HG03432 (cell line): ENCODE measurements around the gene KRT4.
"Not testable (repeated sequence)": the region's sequence is repeated elsewhere in the genome, so short reads cannot be mapped to it uniquely, and the experiment has no call there.

Experiments used
- ATAC-seq: cut with Tn5 transposase; IDR thresholded peaks from one replicate; pipeline ENCODE4 v1.9.1; 2021; ENCODE audit warnings: mild to moderate bottlenecking, moderate library complexity; ENCODE audit not compliant: unreplicated experiment

Gene KRT4

DNA sequence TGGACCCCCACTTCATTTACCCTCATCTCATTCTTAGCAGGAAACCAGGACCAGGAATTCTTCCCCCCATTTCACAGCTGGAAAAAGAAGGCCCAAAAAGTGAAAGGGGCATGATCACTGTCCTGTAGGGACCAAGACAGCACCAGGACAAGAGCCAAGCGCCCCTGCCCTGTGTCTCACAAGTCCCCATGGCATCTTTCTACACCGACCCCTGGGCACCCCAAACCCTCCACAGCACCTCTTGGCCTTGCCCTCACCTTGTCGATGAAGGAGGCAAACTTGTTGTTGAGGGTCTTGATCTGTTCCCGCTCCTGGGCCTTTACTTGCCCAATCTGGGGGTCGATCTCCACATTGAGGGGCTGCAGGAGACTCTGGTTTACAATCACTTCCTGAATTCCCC is 37.5 kb downstream of the KRT4 start:
- no peak for ATAC-seq

DNA sequence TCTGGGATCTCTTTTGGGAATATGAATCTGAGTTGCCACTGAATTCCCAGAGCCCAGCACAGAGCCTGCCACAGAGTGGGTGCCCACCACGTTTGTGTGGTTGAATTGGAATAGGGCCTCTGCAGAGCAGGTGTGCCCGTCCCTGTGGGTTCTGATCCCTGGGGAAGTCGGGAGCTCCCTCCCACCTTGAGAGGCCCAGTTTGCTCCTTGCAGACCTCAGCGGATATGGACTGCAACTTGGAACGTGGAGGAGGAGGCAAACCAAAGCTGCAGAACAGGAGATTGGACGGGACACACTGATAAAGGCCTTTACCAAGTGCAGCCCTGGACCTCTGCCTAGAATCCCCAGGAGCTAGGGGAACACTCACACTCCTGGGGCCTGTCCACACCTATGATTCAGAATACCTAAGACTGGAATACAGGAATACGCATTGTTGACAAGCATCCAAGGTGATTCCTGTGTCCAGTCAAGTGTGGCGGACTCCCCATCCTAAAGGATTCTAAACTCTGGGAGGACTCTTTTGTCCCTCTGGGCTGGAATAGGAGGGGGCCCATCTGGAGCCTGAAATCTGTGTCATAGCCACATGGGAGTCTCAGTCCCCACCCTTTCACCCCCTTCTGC is 39.2 kb downstream of the KRT4 start:
- no peak for ATAC-seq

DNA sequence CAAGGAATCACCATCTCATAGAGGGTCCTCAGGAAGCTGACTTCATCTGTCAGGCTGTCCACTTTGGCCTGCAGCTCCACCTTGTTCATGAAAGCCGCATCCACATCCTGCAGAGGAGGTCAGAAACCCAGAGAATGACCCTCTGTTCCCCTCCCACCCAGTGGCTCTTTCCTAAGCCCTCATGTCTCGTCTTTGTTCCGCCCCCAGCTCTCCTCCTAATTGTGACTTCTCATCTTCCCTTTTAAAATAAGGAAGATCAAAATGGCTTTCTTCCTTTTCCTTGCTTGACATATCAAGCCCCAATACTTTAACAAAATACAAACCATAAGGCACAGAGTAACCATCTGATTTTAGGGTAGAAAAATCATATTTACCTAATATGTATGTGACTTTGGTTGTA is 41.1 kb downstream of the KRT4 start:
- ATAC-seq = no peak

DNA sequence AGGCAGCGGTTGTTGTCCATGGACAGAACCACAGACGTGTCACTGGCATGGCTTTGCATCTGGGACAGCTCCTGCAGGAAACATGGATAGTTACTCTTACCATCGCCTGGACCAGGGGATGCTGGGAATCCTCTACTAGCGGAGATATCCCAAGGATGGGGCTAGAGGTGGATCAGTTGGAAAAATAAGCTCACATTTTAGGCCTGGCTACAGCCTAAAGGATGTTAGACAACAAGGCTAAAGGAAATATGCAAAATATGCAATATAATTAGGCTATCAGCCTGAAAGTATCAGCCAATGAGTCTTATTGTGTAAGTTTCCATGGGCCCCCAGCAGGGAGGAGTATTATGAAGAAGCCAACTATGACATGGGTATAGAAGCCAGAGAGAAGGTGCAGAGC is 41.7 kb downstream of the KRT4 start:
- no peak for ATAC-seq

DNA sequence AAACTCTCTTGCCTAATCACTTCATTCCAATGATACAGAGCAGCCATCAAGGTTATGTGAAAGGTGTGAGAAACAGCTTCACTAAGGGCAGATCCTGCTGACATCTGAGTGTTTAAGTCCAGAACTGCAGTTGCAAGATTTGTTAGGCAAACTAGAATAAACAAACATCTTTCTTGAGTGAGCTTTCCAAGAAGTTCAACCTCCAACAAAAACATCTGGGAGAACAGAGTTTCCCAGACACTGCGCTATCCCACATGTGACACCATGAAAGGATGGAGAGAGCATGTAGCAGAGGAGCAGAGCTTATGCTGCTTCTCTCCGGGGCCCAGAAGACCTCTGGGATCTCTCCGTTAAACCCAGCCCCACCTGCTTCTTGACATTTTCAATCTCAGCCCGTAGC is 42.4 kb downstream of the KRT4 start:
- no peak for ATAC-seq

DNA sequence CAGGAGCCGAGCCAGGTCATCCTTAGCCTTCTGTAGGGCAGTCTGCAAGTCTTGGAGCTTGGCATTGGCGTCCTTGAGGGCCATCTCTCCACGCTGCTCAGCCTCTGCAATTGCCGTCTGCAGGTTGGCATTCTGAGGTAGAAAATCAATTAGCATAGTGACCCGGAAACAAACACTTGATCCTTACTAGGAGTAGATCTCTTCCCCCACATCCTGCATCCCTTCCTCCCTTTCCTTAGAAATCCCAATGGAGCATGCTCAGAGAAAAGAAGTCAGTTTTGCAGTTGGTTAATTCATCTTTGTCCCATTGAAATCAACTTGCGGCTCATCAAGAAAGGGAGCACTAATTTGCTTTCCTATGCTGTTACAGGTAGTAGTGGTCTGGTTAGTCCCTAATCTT is 42.8 kb downstream of the KRT4 start:
- no peak for ATAC-seq

DNA sequence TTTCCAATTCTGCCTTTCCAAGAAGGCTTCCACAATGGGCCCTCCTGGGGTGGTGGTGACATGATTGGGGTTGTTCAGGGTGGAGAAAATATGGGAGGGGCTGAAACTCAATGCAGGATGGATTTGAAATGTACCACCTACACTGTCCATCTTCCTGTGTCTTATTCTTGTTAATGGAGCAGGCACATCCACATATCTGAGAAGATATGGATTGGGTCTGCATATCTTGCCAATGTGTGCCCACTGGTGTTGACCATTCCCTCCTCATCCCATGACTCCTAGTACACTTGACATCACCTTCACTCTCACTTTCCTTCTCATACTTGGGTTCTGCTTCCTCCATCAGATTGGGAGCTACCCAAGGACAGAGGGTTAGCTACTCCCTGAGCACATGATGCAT is 44.0 kb downstream of the KRT4 start:
- no peak for ATAC-seq

DNA sequence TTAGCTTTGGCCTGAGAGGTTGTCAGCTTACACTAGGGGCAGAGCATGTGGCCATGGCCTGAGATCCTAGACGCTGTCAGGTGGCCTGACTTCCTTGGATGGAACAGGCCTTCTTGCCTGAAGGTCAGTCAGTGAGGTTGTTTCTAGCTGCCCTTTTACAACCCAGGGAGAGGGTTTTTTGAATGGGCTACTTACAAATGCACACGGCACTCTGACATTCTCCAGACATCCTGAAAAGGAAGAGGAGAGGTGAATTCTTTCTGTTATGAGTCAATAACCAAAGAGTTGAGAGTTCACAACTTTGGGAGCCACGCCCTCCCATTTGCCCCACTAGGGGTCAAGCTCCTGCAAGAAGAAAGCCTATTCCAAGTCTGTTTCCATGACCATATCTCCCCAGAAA is 44.6 kb downstream of the KRT4 start:
- no peak for ATAC-seq

DNA sequence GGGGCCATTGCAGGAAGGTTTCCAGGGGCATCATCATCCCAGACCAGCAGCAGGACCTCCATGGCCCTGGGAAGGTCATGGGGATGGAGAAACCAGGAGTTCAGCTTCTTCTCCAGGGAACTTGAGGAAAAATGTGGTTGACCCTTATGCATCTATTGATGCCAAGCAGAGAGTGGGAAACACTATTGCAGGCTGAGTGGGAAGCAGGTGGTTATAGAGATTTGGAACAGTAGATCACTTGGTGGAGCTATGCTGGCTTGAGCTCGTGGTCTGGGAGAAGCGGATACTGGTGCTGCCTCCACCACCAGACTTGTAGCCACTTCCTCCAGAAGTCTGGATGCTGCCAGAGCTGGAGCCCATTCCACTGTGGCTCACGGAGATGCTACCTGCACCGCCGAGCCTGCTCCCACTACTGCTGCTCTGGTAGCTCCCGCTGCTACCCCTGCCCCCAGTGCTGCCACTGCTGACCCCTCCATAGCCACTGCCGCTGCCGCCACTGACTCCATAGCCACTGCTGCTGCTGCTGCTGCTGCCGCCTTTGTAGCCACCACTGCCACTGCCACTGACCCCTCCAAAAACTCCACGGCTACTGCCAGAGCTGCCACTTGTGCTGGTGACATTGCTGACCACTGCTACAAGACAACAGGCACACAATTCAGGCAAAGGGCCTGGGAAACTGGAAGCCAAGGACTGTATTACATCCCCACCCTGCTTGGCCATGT is 45.3 kb downstream of the KRT4 start:
- ATAC-seq = no peak

DNA sequence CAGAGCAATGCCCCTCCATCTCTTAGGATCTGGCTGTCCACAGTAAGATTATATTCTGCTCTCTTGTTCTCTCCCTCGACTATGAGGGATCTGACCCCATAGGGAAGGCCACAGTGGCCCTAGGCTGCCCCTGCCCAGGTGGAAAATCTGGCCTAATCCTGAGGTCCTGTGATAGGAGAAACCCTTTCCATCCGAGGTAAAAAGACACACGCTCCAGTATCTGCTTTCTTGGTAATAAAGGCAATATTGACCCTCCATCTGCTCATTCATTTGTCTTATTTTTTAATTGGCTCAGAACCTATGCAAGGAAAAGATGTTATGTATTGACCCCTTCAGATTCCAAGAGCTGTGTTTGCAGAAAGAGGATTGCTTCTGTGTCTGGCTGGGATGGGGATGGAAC is 46.5 kb downstream of the KRT4 start:
- no peak for ATAC-seq

DNA sequence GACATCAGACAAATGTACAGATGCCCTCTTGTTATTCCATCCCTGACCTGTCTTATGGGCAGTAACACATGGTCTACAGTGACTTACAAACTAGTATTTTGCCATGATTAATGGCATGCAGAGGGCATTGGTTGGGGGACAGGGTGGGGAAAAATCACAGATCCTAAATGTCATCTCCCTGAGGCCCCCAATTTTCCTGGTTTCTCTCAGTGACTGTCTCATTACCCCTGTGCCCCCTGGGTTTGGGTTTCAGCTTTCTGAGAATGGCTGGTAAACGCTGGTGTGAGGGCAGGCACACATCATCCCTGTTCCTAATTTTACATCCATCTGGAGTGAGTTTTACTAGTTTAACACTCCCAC is 46.9 kb downstream of the KRT4 start:
- ATAC-seq = no peak

DNA sequence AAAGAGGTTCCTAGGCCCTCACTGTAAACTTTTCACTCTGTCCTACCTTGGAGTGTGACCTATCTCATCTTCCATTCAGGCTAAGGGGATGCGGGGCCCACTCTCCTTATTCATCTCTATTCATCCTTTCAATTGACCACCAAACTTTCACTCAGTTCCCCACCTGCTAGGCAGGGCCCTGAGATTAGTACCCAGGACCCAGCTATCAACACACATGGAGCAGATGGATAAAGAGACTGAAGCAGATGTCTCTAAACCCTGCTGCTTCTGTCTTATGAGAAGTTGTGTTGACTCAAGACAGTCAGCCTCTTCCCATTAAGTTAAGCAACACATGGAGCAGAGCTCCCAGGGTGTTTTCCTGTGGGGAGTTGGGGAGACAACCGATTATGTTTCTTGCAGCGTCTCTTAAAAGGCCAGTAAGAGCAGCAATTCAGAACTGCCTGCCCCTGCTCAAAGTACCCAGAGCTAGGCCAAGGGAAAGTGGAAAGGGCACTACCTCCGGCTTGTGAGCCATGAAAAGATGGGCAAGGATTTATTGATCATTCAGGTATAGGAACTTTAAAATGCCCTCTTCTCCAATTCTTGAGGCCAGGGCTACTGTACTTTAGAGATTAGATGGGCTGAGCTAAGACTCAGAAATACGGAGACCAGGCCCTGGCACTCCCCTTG is 47.4 kb downstream of the KRT4 start:
- no peak for ATAC-seq

DNA sequence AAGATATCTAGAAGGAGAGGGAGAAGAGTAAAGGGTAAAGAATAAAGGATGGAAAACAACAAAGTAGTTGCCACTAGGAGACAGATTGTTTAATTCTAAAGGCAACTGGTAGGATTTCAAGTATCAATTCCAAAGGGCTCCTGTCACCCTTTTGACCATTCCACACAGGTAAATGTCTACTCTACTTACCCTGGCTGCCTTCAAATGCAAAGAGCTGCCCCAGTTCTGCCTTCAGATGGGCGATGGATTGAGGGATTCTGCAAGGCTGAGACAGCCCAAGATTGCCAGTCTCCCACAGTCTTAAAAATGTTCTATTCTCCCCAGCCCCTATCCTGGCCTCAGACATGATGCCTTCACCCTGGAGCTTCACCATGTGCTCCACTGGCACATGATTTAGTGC is 48.2 kb downstream of the KRT4 start:
- ATAC-seq = no peak

DNA sequence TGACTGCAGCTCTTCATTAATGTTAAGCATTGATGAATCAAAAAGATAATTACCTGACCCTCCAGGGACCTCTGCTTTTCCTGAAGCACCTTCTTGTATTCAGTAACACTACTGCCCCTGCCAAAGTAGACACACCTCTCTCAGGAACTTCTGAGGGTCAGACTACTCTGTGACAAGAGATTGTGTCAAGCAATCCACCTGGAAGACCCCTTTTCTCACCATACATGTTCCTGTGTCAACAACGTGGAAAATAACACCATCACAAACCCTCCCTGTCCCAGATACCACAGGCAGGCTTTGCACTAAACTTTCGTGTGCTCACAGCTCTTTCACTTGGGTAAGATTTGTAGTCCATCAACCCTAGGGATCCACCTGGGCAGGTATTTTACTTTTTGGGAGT is 49.9 kb downstream of the KRT4 start:
- ATAC-seq = no peak

DNA sequence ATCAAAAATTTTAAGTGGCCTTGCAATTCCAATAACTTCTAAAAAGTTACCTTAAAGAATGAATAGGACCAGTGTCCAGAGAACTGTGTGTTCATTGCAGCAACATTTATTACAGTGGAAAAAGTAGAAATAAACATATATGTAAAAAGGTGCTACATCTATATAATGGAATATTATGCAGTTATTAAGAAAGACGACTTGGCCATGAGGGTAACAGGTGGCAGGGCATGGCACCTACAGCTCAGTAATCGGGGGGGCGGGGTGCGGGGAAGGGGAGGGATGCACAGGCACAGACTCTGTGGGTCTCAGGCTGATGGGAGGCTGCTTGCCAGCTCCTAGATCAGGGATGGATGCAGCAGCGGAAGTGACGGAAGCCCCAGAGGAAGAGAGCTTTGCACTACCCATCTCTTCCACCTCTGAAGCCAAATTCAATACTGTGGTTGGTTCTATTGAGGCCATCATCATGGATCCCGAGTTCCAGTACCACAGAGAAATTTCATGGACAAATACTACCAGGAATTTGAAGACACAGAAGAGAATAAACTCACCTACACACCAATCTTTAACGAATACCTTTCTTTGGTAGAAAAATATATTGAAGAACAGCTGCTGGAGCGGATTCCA is 50.8 kb downstream of the KRT4 start:
- no peak for ATAC-seq

DNA sequence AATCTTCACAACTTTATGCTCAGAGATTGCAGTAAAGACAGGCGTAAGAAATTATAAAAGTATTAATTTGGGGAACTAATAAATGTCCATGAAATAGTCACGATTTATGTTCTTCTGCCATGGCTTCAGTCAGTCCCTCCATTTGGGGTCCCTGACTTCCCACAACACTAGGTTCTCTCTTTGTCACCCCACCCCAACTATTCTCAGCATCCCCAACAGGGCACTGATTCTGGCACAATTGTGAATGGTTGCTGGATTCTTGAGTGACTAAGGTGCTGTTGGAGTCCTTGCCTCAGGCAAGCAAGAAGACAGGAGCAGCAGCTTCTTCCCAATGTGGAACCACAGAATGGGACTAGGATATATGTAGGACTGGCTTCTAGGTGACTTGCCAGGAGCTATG is 52.1 kb downstream of the KRT4 start:
- ATAC-seq = no peak

DNA sequence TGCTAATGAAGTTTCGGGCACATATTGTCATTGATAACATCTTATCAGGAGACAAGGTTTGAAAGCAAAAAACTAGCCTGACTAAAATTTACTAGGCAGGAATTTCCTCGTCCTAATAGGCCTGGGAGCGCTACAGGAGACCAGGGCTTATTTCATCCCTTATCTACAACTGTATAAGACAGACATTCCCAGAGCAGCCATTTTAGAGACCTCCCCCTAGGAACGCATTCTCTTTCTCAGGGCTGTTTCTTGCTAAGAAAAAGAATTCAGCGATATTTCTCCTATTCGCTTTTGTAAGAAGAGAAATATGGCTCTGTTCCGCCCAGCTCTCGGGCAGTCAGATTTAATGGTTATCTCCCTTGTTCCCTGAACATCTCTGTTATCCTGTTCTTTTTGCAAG is 52.7 kb downstream of the KRT4 start:
- not testable (repeated sequence) for ATAC-seq

DNA sequence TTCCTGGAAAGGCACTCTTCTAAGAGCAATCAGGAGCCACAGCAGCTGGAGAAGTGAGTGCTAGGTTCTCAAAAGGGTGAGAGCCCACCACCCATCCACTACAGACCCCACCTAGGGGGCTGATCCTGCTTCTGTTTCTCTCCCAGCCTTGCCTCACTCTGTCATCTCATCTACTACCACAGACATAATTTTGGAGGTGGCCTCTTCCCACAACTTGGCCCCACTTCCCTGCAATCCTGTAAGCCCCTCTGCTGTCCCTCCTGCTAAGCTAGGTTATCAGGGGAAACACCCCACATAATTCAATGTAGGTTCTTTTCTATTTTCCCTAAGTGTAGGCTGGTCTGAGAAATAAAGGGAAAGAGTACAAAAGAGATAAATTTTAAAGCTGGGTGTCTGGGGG is 53.3 kb downstream of the KRT4 start:
- ATAC-seq = no peak

DNA sequence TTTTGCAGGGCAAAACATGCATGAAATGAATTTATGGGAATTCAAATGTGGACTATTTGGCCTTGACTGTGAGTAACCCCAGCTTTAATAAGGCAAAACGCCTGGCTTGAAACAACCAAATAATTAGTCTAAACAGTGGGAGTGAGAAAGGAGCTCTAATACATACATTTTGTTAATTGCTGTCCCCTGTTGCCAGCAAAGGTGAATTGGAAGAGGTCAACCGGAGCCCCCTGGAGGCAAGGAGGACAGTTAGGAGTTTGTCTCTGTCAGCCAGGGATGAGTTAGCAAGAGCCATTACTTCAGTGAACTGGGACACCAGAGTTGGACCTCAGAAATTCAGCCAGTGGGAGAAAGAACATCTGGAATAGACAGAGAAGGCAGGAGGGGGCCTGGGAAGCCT is 54.2 kb downstream of the KRT4 start:
- no peak for ATAC-seq

DNA sequence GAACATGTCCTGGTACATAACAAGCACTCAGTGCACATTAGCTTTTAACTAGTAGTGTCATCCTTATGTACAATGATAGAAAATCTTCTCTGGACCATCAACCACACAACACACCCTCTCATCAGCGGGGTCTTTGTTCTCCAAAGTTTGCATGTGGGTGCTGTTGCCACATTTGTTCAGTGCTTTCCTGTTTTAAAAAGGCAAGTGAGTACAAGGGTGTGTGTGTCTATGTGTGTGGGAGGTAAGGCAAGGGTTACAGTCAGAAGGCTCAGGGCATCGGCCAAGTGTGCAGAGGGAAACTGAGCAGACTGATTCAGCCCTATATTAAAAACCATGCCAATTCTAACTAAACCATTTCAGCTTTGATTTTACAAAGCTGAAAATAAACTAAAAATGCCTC is 54.7 kb downstream of the KRT4 start:
- no peak for ATAC-seq

DNA sequence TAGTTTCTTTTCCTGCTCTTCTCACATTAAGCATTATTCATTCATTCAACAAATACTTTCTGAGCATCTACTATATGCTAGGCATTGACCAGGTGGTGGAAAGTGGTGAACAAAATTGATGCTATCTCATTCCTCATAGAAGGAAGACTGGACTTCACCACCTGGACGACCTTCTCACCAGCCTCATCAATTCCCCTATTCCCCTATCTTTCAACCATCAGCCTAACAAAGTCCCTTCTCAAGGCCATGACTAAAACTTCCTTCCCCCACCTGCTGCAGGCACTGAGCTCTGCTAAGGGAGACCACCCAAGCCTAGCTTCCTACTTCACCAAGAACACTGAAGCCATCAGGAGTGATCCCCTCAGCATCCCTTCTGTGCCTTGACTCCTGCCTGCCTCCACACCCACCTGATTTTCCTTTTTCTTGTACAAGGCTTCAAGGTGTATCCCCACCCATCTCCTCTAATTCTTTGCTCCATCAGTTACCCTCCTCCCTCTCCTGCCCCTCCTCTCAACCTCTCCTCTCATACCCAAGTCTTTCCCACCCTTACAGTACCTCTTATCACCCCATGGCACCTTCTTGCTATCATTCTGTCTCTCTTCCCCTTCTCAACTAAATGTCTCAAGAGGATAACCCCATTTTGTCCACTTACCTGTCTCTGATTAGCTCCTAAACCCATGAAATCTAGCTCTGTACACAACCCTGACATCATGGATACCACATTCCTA is 56.3 kb downstream of the KRT4 start:
- no peak for ATAC-seq
